NCI-H526 treated with DMSO at 0.1 percent for 48 hours (cell line): Measurements from ENCODE around the gene ZSWIM4.
"Not testable (repeated sequence)": the region's sequence is repeated elsewhere in the genome, so short reads cannot be mapped to it uniquely, and the experiment has no call there.

Experiments
- DNase-seq: peaks from one replicate; lab custom pipeline; 2025; lab: John Stamatoyannopoulos, UW

Gene ZSWIM4

GRCh38 chr19:13850910-13851733, 55.9 kb downstream of the ZSWIM4 start:
- no peak for DNase-seq

GRCh38 chr19:13851734-13852114, 56.5 kb downstream of the ZSWIM4 start:
- not testable (repeated sequence) for DNase-seq

- not testable (repeated sequence) for DNase-seq
These were observed 57.0 kb downstream of the ZSWIM4 start for GRCh38 chr19:13852171-13852707.

- no peak for DNase-seq
These were observed 61.3 kb downstream of the ZSWIM4 start for GRCh38 chr19:13856497-13856896.

GRCh38 chr19:13859361-13859880, 64.2 kb downstream of the ZSWIM4 start:
- no peak for DNase-seq

GRCh38 chr19:13860679-13861391, 65.6 kb downstream of the ZSWIM4 start:
- no peak for DNase-seq

GRCh38 chr19:13861392-13861713, 66.1 kb downstream of the ZSWIM4 start:
- no peak for DNase-seq

GRCh38 chr19:13861714-13862531, 66.7 kb downstream of the ZSWIM4 start:
- DNase-seq, result no peak

GRCh38 chr19:13864046-13864666, 68.9 kb downstream of the ZSWIM4 start:
- DNase-seq, result no peak

- DNase-seq, result no peak
These were observed 69.7 kb downstream of the ZSWIM4 start for GRCh38 chr19:13864667-13865570.

GRCh38 chr19:13865571-13866462, 70.6 kb downstream of the ZSWIM4 start:
- DNase-seq, result no peak

- no peak for DNase-seq
These were observed 71.3 kb downstream of the ZSWIM4 start for GRCh38 chr19:13866463-13867046.

GRCh38 chr19:13868663-13869062, 73.4 kb downstream of the ZSWIM4 start:
- DNase-seq, result no peak

GRCh38 chr19:13869281-13869680, 74.0 kb downstream of the ZSWIM4 start:
- DNase-seq, result no peak

GRCh38 chr19:13870873-13871272, 75.6 kb downstream of the ZSWIM4 start:
- no peak for DNase-seq

- DNase-seq, result no peak
These were observed 77.1 kb downstream of the ZSWIM4 start for GRCh38 chr19:13872339-13872694.

GRCh38 chr19:13872695-13873389, 77.6 kb downstream of the ZSWIM4 start:
- no peak for DNase-seq

- no peak for DNase-seq
These were observed 78.7 kb downstream of the ZSWIM4 start for GRCh38 chr19:13873834-13874515.
